Testis (tissue), 3 donors: ENCODE data around the gene POLR2C. TPM values are rescaled to one million over a fixed set of nuclear protein-coding genes. Genes with fewer than 3 reads are reported as not detected.

ENCODE experiments used
- DNase-seq: peaks from one replicate; pipeline ENCODE4 v3.0.0-alpha.2; 2019
- H3K27ac ChIP-seq, 2 donors: fragments of 200-600 bp; sonication (generic); one replicate each; pipeline ENCODE4 v1.5.1; 2019
- H3K27me3 ChIP-seq: fragments of 200-600 bp; sonication (generic); one replicate; pipeline ENCODE4 v1.5.1; 2019
- H3K36me3 ChIP-seq: fragments of 200-600 bp; sonication (generic); one replicate; pipeline ENCODE4 v1.5.1; 2017; ENCODE audit warnings: low read depth; ENCODE audit errors: missing control alignments
- H3K4me1 ChIP-seq: fragments of 200-600 bp; sonication (generic); one replicate; pipeline ENCODE4 v1.5.1; 2019
- H3K4me3 ChIP-seq, 2 donors: fragments of 200-600 bp; sonication (generic); one replicate each; pipeline ENCODE4 v1.5.1; 2017 to 2019
- H3K9me3 ChIP-seq: fragments of 200-600 bp; sonication (generic); one replicate; pipeline ENCODE4 v1.5.1; 2017
- CTCF ChIP-seq, 3 experiments: fragments of 450-650 bp in 2 of 3; fragments of 200-600 bp in 1 of 3; sonication (generic) in 1 of 3; IDR thresholded peaks; one replicate each; pipeline ENCODE4 v1.5.1; 2016 to 2019; ENCODE audit warnings: antibody characterized with exemption in 3 of 3, mild to moderate bottlenecking in 2 of 3, moderate library complexity in 1 of 3
- POLR2A ChIP-seq: fragments of 450-650 bp; IDR thresholded peaks from one replicate; pipeline ENCODE4 v1.6.1; 2017; ENCODE audit warnings: antibody characterized with exemption, mild to moderate bottlenecking, moderate library complexity
- WGBS, 2 donors: methylation state at CpG; one replicate each; pipeline ENCODE4 v1.1.5; 2018; 5-methylcytosine and 5-hydroxymethylcytosine counted together
- intact Hi-C: fragments of 100-400 bp; cut with DNase I; formaldehyde crosslinking; loops from one replicate; pipeline ENCODE4 v1.15.1; 2023; ENCODE audit warnings: low total_unique reads
- polyA plus RNA-seq: library from polyadenylated mRNA; stranded (reverse); fragments of 350-450 nt; fragmentation: Illumina TruSeq; extraction: RNeasy Lipid Tissue Mini Kit (QIAGEN cat#74804); gene quantifications from one replicate; pipeline ENCODE4 v1.2.3, GENCODE V29; 2014; ENCODE audit warnings: low read depth, low replicate concordance; ENCODE audit not compliant: insufficient read depth
- total RNA-seq, 2 donors: library from RNA; depleted of rRNA; stranded (reverse); fragments of >200 nt; gene quantifications; one replicate each; pipeline ENCODE4 v1.2.3, GENCODE V29; 2016

Gene POLR2C
- total and polyA plus RNA-seq, 3 donors from 2014 or later = 65.0 to 102 (median 88.7) TPM

GRCh38 chr16:57477531-57478202 is 15.2 kb downstream of the POLR2C start:
- Histone ChIP-seq H3K27ac (no peak overlapping the region), H3K27me3 (no peaks in the 10 kb centered on the region), H3K4me3 (no peak overlapping the region), H3K36me3 (no peaks in the 10 kb centered on the region), H3K4me1 (peaks cover 27% of the 10 kb centered on the region), H3K9me3 (no peaks in the 10 kb centered on the region)
- 76 to 78% methylated on average over 9 of the region's 9 CpGs for WGBS, 2 donors
- no peak for DNase-seq
- TF ChIP-seq CTCF (IDR thresholded peaks at IDR 0.05) (no peak), POLR2A (no peak)
- intact Hi-C loops = no loop called here

- WGBS, 2 donors = 53 to 73% methylated on average over 11 to 15 of the region's 15 CpGs
- H3K9me3 ChIP-seq = no peaks in the 10 kb centered on the region
- H3K36me3 ChIP-seq = no peaks in the 10 kb centered on the region
- intact Hi-C loops = no loop called here
- DNase-seq = no peak
- peaks cover 27% of the 10 kb centered on the region for H3K4me1 ChIP-seq
- H3K27ac ChIP-seq = no peak overlapping the region
- peak overlapping the region in 1 of 2 donors; percentile 43 for H3K4me3 ChIP-seq
- no peaks in the 10 kb centered on the region for H3K27me3 ChIP-seq
- TF ChIP-seq CTCF (IDR thresholded peaks at IDR 0.05) (no peak), POLR2A (no peak)
Measured at GRCh38 chr16:57478396-57479204, 16.1 kb downstream of the POLR2C start.

GRCh38 chr16:57479205-57479975 is 16.9 kb downstream of the POLR2C start:
- no peak for DNase-seq
- no peak overlapping the region for H3K27ac ChIP-seq
- 28 to 45% methylated on average over 30 to 36 of the region's 36 CpGs for WGBS, 2 donors
- H3K9me3 ChIP-seq = no peaks in the 10 kb centered on the region
- H3K36me3 ChIP-seq = no peaks in the 10 kb centered on the region
- TF ChIP-seq CTCF (IDR thresholded peaks at IDR 0.05) (no peak), POLR2A (no peak)
- intact Hi-C loops = no loop called here
- no peaks in the 10 kb centered on the region for H3K27me3 ChIP-seq
- peak overlapping the region in 1 of 2 donors; percentile 43 for H3K4me3 ChIP-seq
- H3K4me1 ChIP-seq = peaks cover 27% of the 10 kb centered on the region

- Histone ChIP-seq H3K9me3 (no peaks in the 10 kb centered on the region), H3K36me3 (no peaks in the 10 kb centered on the region), H3K27me3 (no peaks in the 10 kb centered on the region), H3K4me1 (peaks cover 29% of the 10 kb centered on the region), H3K27ac (no peak overlapping the region), H3K4me3 (peak overlapping the region in 1 of 2 donors; percentile 43)
- DNase-seq = peak; percentile 79
- 45 to 66% methylated on average over 2 to 15 of the region's 15 CpGs for WGBS, 2 donors
- intact Hi-C loops = no loop called here
- TF ChIP-seq POLR2A = no peak
- TF ChIP-seq CTCF (IDR thresholded peaks at IDR 0.05) = no peak
Measured at GRCh38 chr16:57479976-57480753, 17.7 kb downstream of the POLR2C start.
